HG02571 (cell line): Measurements from ENCODE around the gene MEGF11.

Experiments
- ATAC-seq: cut with Tn5 transposase; IDR thresholded peaks from one replicate; pipeline ENCODE4 v1.9.1; 2021; ENCODE audit warnings: mild to moderate bottlenecking, moderate library complexity; ENCODE audit not compliant: unreplicated experiment

Gene MEGF11

GRCh38 chr15:66128116-66128680 lies 125.4 kb downstream of the MEGF11 start:
- ATAC-seq, result no peak

GRCh38 chr15:66126456-66126855 lies 127.1 kb downstream of the MEGF11 start:
- no peak for ATAC-seq

GRCh38 chr15:66126031-66126441 lies 127.5 kb downstream of the MEGF11 start:
- no peak for ATAC-seq

GRCh38 chr15:66124651-66125050 lies 128.9 kb downstream of the MEGF11 start:
- ATAC-seq, result no peak

GRCh38 chr15:66123799-66124198 lies 129.8 kb downstream of the MEGF11 start:
- no peak for ATAC-seq

- no peak for ATAC-seq
These were observed 133.1 kb downstream of the MEGF11 start for GRCh38 chr15:66120422-66120821.

- no peak for ATAC-seq
These were observed 135.7 kb downstream of the MEGF11 start for GRCh38 chr15:66117841-66118240.

GRCh38 chr15:66115568-66116206 lies 137.9 kb downstream of the MEGF11 start:
- no peak for ATAC-seq

- ATAC-seq, result no peak
These were observed 138.6 kb downstream of the MEGF11 start for GRCh38 chr15:66114863-66115425.

GRCh38 chr15:66112388-66112787 lies 141.2 kb downstream of the MEGF11 start:
- no peak for ATAC-seq

- no peak for ATAC-seq
These were observed 142.2 kb downstream of the MEGF11 start for GRCh38 chr15:66111363-66111762.

- ATAC-seq, result no peak
These were observed 142.7 kb downstream of the MEGF11 start for GRCh38 chr15:66110864-66111263.

GRCh38 chr15:66109826-66110225 lies 143.7 kb downstream of the MEGF11 start:
- no peak for ATAC-seq

GRCh38 chr15:66108483-66109265 lies 144.9 kb downstream of the MEGF11 start:
- no peak for ATAC-seq

GRCh38 chr15:66107070-66107469 lies 146.5 kb downstream of the MEGF11 start:
- ATAC-seq, result no peak

- no peak for ATAC-seq
These were observed 148.0 kb downstream of the MEGF11 start for GRCh38 chr15:66105286-66106265.

- no peak for ATAC-seq
These were observed 150.3 kb downstream of the MEGF11 start for GRCh38 chr15:66103293-66103590.

- ATAC-seq, result no peak
These were observed 150.8 kb downstream of the MEGF11 start for GRCh38 chr15:66102563-66103292.

- ATAC-seq, result no peak
These were observed 151.7 kb downstream of the MEGF11 start for GRCh38 chr15:66101715-66102395.

GRCh38 chr15:66100761-66101160 lies 152.8 kb downstream of the MEGF11 start:
- ATAC-seq, result no peak
